Measurements from ENCODE around the gene PCDHGB3.
"Not testable (repeated sequence)": the region's sequence is repeated elsewhere in the genome, so short reads cannot be mapped to it uniquely, and the experiment has no call there.

The PCDHGB3 gene

DNA sequence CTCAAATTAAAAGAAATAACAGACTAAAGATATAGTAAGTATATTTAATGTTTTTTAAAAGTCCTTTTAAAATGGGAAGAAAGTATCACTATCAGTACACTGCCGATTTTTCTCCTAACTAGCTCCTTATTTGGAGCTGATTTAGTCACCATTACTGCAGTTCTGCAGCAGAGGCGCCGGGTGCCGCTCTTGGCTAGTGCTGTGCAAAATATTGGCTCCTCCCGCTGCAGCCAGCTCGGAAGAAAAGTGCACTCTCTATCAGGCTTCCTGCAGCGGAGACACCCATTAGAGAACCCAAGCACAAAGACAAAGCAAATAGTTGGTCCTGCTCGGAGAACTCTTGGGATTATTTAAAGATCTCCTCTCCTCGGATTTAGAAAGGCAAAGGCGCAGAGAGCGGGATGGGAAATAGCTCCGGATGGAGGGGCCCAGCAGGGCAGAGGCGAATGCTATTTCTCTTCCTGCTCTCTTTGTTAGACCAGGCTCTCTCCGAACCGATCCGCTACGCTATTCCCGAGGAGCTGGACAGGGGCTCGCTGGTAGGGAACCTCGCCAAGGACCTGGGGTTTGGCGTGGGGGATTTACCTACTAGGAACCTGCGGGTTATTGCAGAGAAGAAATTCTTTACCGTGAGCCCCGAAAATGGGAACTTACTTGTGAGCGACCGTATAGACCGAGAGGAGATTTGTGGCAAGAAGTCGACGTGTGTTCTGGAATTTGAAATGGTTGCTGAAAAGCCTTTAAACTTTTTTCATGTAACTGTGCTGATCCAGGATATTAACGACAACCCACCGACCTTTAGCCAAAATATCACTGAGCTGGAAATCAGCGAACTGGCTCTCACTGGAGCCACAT is at the start of gene PCDHGB3:
PCDHGB3 (plus strand) TSS at position 249 of the 855 bp plus-strand sequence; CDS start at position 402, 153 bp downstream.
- DNase-seq, result peak; percentile 34 to 51 (median 39)

- no peak for DNase-seq
Observed at GRCh38 chr5:141322261-141322660, 47.8 kb upstream of the PCDHGB3 start.

DNA sequence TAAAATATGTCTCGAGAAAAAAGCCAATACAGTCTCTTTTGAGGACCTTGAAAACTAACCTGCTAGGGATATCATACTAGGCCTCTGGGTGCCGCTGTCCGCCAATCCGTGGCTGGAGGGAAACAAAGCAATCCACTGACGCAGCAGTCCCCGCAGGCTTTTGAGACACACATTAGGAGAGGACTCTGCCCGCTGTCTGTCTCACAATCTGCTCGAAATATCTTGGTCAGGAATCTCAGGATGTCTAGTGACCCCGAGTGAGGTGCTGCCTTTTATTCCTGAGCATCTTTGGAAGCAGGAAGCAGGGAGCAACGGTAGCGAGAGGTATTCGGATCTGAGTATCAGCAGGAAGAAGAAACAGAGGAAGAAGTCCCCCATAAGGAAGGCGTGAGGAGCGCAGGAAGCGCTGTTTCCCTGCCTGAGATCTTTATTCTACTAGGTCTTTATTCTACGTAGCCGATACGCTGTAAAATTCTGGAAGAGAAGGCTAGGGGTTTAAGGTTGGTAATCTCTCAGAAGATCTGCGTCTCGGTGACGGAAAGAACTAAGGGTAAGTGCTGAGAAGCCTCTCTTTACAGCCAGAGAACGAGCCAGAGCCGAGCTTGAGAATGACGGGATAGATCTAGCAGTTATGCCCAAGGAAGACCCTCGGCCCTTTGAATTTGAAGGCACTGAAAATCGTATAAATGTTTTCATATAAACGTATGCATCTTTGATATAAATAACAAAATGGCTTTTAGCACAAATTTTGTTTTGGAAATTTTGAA is 43.8 kb upstream of the PCDHGB3 start:
- DNase-seq, result peak; percentile 39 to 53 (median 51)

GRCh38 chr5:141328231-141328630 is 41.8 kb upstream of the PCDHGB3 start:
- no peak for DNase-seq

GRCh38 chr5:141330299-141331080 is 39.6 kb upstream of the PCDHGB3 start, which contains the start of gene PCDHGA1:
Gene PCDHGA1 (plus strand): TSS chr5:141330514.
- peak in 1 of 3 donors; percentile 16 for DNase-seq

GRCh38 chr5:141332571-141332970 is 37.5 kb upstream of the PCDHGB3 start:
- DNase-seq, result not testable (repeated sequence)

DNA sequence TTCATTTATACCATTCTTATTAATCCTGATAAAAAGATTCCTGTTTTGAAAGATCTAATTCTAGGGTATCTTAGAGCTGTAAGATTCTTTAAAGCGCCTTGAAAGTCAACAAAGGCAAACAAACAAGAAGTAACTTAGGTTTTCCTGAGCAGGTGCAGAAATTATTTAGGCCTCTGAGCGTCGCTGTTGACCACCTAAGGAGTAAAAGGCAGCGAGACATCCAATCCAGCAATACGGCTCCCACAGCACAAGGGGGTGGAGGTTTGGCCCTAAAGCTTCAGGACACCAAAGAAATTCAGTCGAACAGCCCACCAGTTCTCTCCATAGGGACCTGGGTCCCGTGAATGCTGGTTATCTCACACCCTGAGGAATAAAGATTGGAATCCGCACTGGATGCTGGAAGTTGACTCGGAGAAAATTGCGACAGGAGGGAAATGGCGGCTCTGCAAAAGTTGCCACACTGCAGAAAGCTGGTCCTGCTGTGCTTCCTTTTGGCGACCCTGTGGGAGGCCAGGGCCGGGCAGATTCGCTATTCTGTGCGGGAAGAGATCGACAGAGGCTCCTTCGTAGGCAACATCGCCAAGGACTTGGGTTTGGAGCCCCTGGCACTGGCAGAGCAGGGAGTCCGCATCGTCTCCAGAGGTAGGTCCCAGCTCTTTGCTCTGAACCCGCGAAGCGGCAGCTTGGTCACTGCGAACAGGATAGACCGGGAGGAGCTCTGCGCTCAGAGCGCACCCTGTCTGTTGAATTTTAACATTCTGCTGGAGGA is 31.3 kb upstream of the PCDHGB3 start, which contains the start of gene PCDHGA2:
PCDHGA2 (plus strand) TSS at position 223 of the 769 bp plus-strand sequence.
- DNase-seq, result no peak

DNA sequence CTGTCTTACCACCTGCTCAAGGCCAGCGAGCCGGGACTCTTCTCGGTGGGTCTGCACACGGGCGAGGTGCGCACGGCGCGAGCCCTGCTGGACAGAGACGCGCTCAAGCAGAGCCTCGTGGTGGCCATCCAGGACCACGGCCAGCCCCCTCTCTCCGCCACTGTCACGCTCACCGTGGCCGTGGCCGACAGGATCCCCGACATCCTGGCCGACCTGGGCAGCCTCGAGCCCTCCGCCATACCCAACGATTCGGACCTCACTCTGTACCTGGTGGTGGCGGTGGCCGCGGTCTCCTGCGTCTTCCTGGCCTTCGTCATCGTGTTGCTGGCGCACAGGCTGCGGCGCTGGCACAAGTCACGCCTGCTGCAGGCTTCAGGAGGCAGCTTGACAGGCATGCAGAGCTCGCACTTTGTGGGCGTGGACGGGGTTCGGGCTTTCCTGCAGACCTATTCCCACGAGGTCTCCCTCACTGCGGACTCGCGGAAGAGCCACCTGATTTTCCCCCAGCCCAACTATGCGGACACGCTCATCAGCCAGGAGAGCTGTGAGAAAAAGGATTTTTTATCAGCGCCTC is 29.2 kb upstream of the PCDHGB3 start:
- not testable (repeated sequence) for DNase-seq

- no peak for DNase-seq
Observed at GRCh38 chr5:141342773-141343172, 27.3 kb upstream of the PCDHGB3 start.

DNA sequence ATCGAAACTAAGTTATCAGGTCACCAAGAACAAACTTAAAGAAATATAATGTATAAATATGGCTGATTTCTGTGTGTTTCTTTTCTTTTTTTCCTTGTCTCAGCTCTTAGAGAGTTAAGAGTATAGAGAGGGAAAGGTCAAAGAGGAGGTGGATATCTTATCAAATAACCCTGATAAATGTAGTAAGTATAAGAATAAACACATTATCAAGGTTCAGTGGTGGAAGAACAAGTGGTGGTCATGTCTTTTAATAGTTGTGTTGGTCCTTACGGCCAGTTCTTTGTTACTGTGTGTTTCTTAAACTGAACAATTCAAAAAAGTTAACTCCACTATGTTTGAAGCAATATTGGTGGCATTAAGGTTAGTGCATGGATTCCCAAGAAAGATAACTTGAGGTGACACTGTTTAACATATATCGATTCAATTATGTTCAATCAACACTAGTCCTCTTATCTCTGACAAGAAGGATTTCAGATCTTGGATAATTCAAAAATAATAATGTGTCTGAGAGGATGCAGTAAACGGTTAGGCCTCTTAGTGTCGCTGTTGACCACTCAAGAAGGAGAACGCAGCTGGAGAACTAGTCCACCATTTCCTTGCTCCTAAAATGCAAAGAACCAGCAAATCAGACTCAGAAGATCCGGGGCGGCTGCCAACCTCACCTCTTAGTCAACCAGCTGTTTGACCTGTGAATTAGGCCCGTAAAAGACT is 26.6 kb upstream of the PCDHGB3 start, which contains the start of gene PCDHGA3:
PCDHGA3 (plus strand) TSS at position 588 of the 711 bp plus-strand sequence. CDS start 205 bp downstream, outside the sequence.
- DNase-seq, result peak; percentile 32 to 38 (median 35)

GRCh38 chr5:141343953-141344463 is 26.0 kb upstream of the PCDHGB3 start:
- no peak for DNase-seq

GRCh38 chr5:141345327-141345726 is 24.7 kb upstream of the PCDHGB3 start:
- DNase-seq, result no peak

DNA sequence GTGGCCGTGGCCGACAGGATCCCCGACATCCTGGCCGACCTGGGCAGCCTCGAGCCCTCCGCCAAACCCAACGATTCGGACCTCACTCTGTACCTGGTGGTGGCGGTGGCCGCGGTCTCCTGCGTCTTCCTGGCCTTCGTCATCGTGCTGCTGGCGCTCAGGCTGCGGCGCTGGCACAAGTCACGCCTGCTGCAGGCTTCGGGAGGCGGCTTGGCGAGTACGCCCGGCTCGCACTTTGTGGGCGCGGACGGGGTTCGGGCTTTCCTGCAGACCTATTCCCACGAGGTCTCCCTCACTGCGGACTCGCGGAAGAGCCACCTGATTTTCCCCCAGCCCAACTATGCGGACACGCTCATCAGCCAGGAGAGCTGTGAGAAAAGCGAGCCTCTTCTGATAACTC is 24.0 kb upstream of the PCDHGB3 start:
- not testable (repeated sequence) for DNase-seq

DNA sequence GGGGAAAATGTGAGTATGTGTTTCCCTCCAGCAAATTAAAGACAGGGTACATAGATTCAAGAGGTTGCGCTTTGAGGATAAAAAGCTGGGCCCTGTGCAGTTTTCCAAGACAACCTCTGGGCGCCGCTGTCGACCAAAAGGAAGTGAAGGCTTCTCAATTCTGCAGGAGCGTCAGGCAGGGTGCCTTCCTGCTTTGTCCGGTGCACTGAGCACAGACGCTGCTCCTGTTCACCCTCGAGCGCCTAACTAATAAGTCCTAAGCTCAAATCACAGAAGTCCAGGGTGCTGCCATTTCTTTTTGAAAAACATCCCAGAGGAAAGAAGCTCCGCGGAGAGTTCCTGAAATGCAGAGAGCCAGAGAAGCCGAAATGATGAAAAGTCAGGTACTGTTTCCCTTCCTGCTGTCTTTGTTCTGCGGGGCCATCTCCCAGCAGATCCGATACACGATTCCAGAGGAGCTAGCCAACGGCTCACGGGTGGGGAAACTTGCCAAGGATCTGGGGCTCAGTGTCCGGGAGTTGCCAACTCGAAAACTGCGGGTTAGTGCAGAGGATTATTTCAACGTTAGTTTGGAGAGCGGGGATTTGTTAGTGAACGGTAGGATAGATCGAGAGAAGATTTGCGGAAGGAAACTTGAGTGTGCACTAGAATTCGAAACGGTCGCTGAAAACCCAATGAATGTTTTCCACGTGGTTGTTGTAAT is 20.0 kb upstream of the PCDHGB3 start, which contains the start of gene PCDHGB1:
PCDHGB1 (plus strand) TSS at position 183 of the 703 bp plus-strand sequence; CDS start at position 345, 162 bp downstream.
- peak in 2 of 3 donors; percentile 31 to 51 for DNase-seq

DNA sequence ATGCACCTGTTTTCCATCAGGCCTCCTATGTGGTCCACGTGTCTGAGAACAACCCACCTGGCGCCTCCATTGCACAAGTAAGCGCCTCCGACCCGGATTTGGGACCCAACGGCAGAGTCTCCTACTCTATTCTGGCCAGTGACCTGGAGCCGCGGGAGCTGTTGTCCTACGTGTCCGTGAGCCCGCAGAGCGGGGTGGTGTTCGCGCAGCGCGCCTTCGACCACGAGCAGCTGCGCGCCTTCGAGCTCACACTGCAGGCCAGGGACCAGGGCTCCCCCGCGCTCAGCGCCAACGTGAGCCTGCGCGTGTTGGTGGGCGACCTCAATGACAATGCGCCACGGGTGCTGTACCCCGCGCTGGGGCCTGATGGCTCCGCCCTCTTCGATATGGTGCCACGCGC is 18.5 kb upstream of the PCDHGB3 start:
- no peak for DNase-seq

- DNase-seq, result peak in 1 of 3 donors; percentile 11
Observed at GRCh38 chr5:141354900-141355469, 15.1 kb upstream of the PCDHGB3 start, which contains the start of gene PCDHGA4. Gene PCDHGA4 (plus strand): TSS chr5:141355021. CDS start chr5:141355108, 87 bp downstream.

GRCh38 chr5:141355641-141356040 is 14.4 kb upstream of the PCDHGB3 start:
- DNase-seq, result no peak

GRCh38 chr5:141356133-141356532 is 13.9 kb upstream of the PCDHGB3 start:
- DNase-seq, result no peak

DNA sequence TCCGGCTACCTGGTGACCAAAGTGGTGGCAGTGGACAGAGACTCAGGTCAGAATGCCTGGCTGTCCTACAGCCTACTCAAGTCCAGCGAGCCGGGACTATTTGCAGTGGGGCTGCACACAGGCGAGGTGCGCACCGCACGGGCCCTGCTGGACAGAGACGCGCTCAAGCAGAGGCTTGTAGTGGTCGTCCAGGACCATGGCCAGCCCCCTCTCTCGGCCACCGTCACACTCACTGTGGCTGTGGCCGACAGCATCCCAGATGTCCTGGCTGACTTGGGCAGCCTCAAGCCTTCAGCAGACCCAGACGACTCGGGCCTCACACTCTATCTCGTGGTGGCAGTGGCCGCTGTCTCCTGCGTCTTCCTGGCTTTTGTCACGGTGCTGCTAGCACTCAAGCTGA is 13.1 kb upstream of the PCDHGB3 start:
- no peak for DNase-seq

Measured in suppressor macrophage treated with lipopolysaccharide for 1 hour (primary cell).